Suprapubic skin (tissue), 4 donors: ENCODE results near the gene TBC1D4. TPM values are rescaled to one million over a fixed set of nuclear protein-coding genes. Genes with fewer than 3 reads are reported as not detected.
"Not testable (repeated sequence)": the region's sequence is repeated elsewhere in the genome, so short reads cannot be mapped to it uniquely, and the experiment has no call there.

ENCODE experiments used
- DNase-seq, 2 donors: peaks; one replicate each; pipeline ENCODE4 v3.0.0-alpha.2; 2019; ENCODE audit warnings: low spot score in 2 of 2
- H3K27ac ChIP-seq: fragments of 200-600 bp; sonication (generic); one replicate; pipeline ENCODE4 v1.5.1; 2019
- H3K27me3 ChIP-seq: fragments of 200-600 bp; sonication (generic); one replicate; pipeline ENCODE4 v1.5.1; 2019
- H3K36me3 ChIP-seq: fragments of 200-600 bp; sonication (generic); one replicate; pipeline ENCODE4 v1.5.1; 2019
- H3K4me1 ChIP-seq: fragments of 200-600 bp; sonication (generic); one replicate; pipeline ENCODE4 v1.5.1; 2019
- H3K4me3 ChIP-seq: fragments of 200-600 bp; sonication (generic); one replicate; pipeline ENCODE4 v1.5.1; 2019; ENCODE audit warnings: mild to moderate bottlenecking
- H3K9me3 ChIP-seq: fragments of 200-600 bp; sonication (generic); one replicate; pipeline ENCODE4 v1.5.1; 2019
- CTCF ChIP-seq, 2 donors: fragments of 200-600 bp in 1 of 2; fragments of 450-650 bp in 1 of 2; sonication (generic) in 1 of 2; IDR thresholded peaks; one replicate each; pipeline ENCODE4 v1.5.1; 2016 to 2019; ENCODE audit warnings: antibody characterized with exemption in 2 of 2, mild to moderate bottlenecking in 1 of 2, moderate library complexity in 1 of 2
- EP300 ChIP-seq: sonication (generic); formaldehyde crosslinking; IDR thresholded peaks from one replicate; pipeline ENCODE4 v1.6.1; 2017; ENCODE audit warnings: antibody characterized with exemption
- POLR2A ChIP-seq, 2 donors: fragments of 450-650 bp; IDR thresholded peaks; one replicate each; pipeline ENCODE4 v1.6.1; 2017; ENCODE audit warnings: antibody characterized with exemption in 2 of 2, mild to moderate bottlenecking in 2 of 2, moderate library complexity in 2 of 2
- POLR2AphosphoS5 ChIP-seq, 3 donors: sonication (generic); formaldehyde crosslinking; IDR thresholded peaks; one replicate each; pipeline ENCODE4 v1.6.1; 2017; ENCODE audit warnings: antibody characterized with exemption in 3 of 3
- WGBS: methylation state at CpG from one replicate; pipeline ENCODE4 v1.1.5; 2018; 5-methylcytosine and 5-hydroxymethylcytosine counted together
- total RNA-seq, 4 donors: library from RNA; depleted of rRNA; stranded (reverse); fragments of >200 nt; gene quantifications; one replicate each; pipeline ENCODE4 v1.1.0, GENCODE V29; 2016

Gene TBC1D4
- total RNA-seq, 4 donors from 2014 or later: 54.3 to 110 (median 72.7) TPM

- no peak for DNase-seq
- no peak overlapping the region for H3K4me3 ChIP-seq
- TF ChIP-seq POLR2AphosphoS5 (IDR thresholded peaks at IDR 0.05) (no peak), CTCF (IDR thresholded peaks at IDR 0.05) (no peak), POLR2A (IDR thresholded peaks at IDR 0.05) (no peak), EP300 (no peak)
- no peaks in the 10 kb centered on the region for H3K9me3 ChIP-seq
- WGBS: 30% methylated on average over 1 of the region's 1 CpG
- H3K27ac ChIP-seq: no peak overlapping the region
- H3K27me3 ChIP-seq: no peaks in the 10 kb centered on the region
- no peaks in the 10 kb centered on the region for H3K36me3 ChIP-seq
- H3K4me1 ChIP-seq: no peaks in the 10 kb centered on the region
These were observed 226.3 kb downstream of the TBC1D4 start for GRCh38 chr13:75255653-75256052.

DNA sequence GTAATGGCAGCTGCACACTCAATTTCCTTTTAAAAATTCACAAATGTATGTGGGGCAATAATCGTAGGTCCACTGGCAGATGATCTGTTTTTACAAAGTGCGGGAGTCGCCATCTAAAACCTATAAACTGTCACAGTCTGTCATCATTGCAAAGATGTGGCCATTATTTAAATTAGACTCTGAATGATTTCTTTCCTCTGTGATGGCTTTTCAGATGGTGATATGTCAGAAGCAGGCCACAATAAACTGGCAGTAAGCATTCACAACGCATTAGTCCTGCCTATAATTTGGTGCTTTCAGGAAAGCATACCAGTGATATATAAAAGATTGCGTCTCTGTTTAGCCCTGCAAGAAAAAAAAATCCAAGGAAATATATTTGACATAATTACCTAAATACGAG lies 226.8 kb downstream of the TBC1D4 start:
- DNase-seq: no peak
- 94% methylated on average over 6 of the region's 6 CpGs for WGBS
- H3K4me3 ChIP-seq: no peak overlapping the region

DNA sequence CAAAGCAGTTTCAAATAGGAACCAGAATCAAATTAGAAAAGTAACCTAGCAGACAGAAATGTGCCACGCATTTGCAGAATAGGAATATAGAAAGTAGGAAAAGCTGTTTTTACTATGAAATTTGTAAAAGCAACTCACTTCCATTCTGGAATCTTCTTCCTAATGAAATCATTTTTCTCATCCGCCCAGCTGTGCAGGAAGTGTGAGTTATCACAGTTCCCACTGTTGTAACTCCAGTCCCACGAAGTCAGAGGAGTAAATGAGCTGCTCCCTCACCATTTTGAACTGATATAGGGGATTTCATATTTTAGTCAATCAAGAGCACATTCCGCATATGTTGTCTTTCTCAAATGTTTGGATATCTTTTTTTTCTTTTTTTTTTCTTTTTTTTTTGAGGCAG lies 230.8 kb downstream of the TBC1D4 start:
- Histone ChIP-seq H3K9me3 (no peaks in the 10 kb centered on the region), H3K4me1 (peaks cover 3% of the 10 kb centered on the region), H3K4me3 (no peak overlapping the region), H3K27ac (no peak overlapping the region), H3K27me3 (no peaks in the 10 kb centered on the region), H3K36me3 (no peaks in the 10 kb centered on the region)
- TF ChIP-seq POLR2A (IDR thresholded peaks at IDR 0.05) (no peak), EP300 (no peak), CTCF (IDR thresholded peaks at IDR 0.05) (no peak)
- 82% methylated on average over 4 of the region's 4 CpGs for WGBS
- no peak for DNase-seq

More for the DNA sequence above, 226.8 kb downstream of the TBC1D4 start:
- TF ChIP-seq EP300 (no peak), POLR2AphosphoS5 (IDR thresholded peaks at IDR 0.05) (no peak), POLR2A (IDR thresholded peaks at IDR 0.05) (no peak), CTCF (IDR thresholded peaks at IDR 0.05) (no peak)
- Histone ChIP-seq H3K9me3 (no peaks in the 10 kb centered on the region), H3K4me1 (peaks cover 3% of the 10 kb centered on the region), H3K27ac (no peak overlapping the region), H3K27me3 (no peaks in the 10 kb centered on the region), H3K36me3 (no peaks in the 10 kb centered on the region)

- no peak for DNase-seq
These were observed 231.3 kb downstream of the TBC1D4 start for GRCh38 chr13:75250526-75251178.

GRCh38 chr13:75245578-75245977 lies 236.4 kb downstream of the TBC1D4 start:
- not testable (repeated sequence) for H3K36me3 ChIP-seq, H3K9me3 ChIP-seq, H3K4me3 ChIP-seq, H3K4me1 ChIP-seq, H3K27me3 ChIP-seq, DNase-seq, H3K27ac ChIP-seq
- WGBS: 91% methylated on average over 5 of the region's 5 CpGs

More at GRCh38 chr13:75250526-75251178, 231.3 kb downstream of the TBC1D4 start:
- TF ChIP-seq POLR2A (IDR thresholded peaks at IDR 0.05) (no peak), POLR2AphosphoS5 (IDR thresholded peaks at IDR 0.05) (no peak), CTCF (IDR thresholded peaks at IDR 0.05) (no peak), EP300 (no peak)
- Histone ChIP-seq H3K9me3 (no peaks in the 10 kb centered on the region), H3K4me3 (no peak overlapping the region), H3K27me3 (no peaks in the 10 kb centered on the region), H3K4me1 (peaks cover 3% of the 10 kb centered on the region), H3K36me3 (no peaks in the 10 kb centered on the region), H3K27ac (no peak overlapping the region)
- 60% methylated on average over 7 of the region's 7 CpGs for WGBS

- H3K9me3 ChIP-seq, H3K36me3 ChIP-seq, DNase-seq, H3K4me3 ChIP-seq, H3K27me3 ChIP-seq, H3K27ac ChIP-seq, H3K4me1 ChIP-seq: not testable (repeated sequence)
- 88% methylated on average over 22 of the region's 22 CpGs for WGBS
These were observed 241.7 kb downstream of the TBC1D4 start for GRCh38 chr13:75240240-75240639.
